Esophagus squamous epithelium (tissue), 5 donors: ENCODE measurements around the gene EPB41L5. TPM values are rescaled to one million over a fixed set of nuclear protein-coding genes. Genes with fewer than 3 reads are reported as not detected.

ENCODE experiments used
- DNase-seq: peaks from one replicate; lab custom pipeline; 2025; lab: John Stamatoyannopoulos, UW
- H3K27ac ChIP-seq, 4 donors: fragments of 200-600 bp; sonication (generic); one replicate each; pipeline ENCODE4 v1.5.1; 2016 to 2019; ENCODE audit warnings: mild to moderate bottlenecking in 1 of 4
- H3K27me3 ChIP-seq, 4 donors: fragments of 200-600 bp; sonication (generic); 1 replicate in 3 of 4; 2 replicates in 1 of 4; pipeline versions ENCODE4 v1.5.1 to v1.6.0; 2017 to 2021; ENCODE audit warnings: antibody characterized with exemption in 1 of 4
- H3K36me3 ChIP-seq, 3 donors: fragments of 200-600 bp; sonication (generic); one replicate each; pipeline ENCODE4 v1.5.1; 2016 to 2019
- H3K4me1 ChIP-seq, 3 donors: fragments of 200-600 bp; sonication (generic); one replicate each; pipeline ENCODE4 v1.5.1; 2017 to 2019
- H3K4me3 ChIP-seq, 4 donors: fragments of 200-600 bp; sonication (generic); 1 replicate in 3 of 4; 2 replicates in 1 of 4; pipeline ENCODE4 v1.5.1; 2016 to 2019; ENCODE audit warnings: mild to moderate bottlenecking in 2 of 4, moderate library complexity in 1 of 4
- H3K9me3 ChIP-seq, 3 donors: fragments of 200-600 bp; sonication (generic); one replicate each; pipeline ENCODE4 v1.5.1; 2016 to 2019
- CTCF ChIP-seq, 6 experiments: fragments of 450-650 bp in 4 of 6; fragments of 200-600 bp in 2 of 6; sonication (generic) in 2 of 6; IDR thresholded peaks; one replicate each; pipeline ENCODE4 v1.5.1; 2016 to 2019; ENCODE audit warnings: antibody characterized with exemption in 6 of 6, mild to moderate bottlenecking in 4 of 6, moderate library complexity in 4 of 6
- POLR2A ChIP-seq, 4 donors: fragments of 450-650 bp; IDR thresholded peaks; one replicate each; pipeline ENCODE4 v1.6.1; 2017; ENCODE audit warnings: antibody characterized with exemption in 4 of 4, mild to moderate bottlenecking in 4 of 4, moderate library complexity in 3 of 4
- WGBS, 2 donors: methylation state at CpG; one replicate each; pipeline ENCODE4 v1.1.5; 2018; 5-methylcytosine and 5-hydroxymethylcytosine counted together
- intact Hi-C: fragments of 100-400 bp; cut with DNase I; formaldehyde crosslinking; loops from one replicate; pipeline ENCODE4 v1.15.0; 2022
- total RNA-seq, 4 donors: library from RNA; depleted of rRNA; stranded (reverse); fragments of >200 nt; gene quantifications; one replicate each; pipeline ENCODE4 v1.1.0, GENCODE V29; 2016
- donor health status: DM: yes; HTN: yes; CAD: no.

EPB41L5 gene
- total RNA-seq, 4 donors from 2014 or later, result 12.2 to 26.3 (median 19.4) TPM

DNA sequence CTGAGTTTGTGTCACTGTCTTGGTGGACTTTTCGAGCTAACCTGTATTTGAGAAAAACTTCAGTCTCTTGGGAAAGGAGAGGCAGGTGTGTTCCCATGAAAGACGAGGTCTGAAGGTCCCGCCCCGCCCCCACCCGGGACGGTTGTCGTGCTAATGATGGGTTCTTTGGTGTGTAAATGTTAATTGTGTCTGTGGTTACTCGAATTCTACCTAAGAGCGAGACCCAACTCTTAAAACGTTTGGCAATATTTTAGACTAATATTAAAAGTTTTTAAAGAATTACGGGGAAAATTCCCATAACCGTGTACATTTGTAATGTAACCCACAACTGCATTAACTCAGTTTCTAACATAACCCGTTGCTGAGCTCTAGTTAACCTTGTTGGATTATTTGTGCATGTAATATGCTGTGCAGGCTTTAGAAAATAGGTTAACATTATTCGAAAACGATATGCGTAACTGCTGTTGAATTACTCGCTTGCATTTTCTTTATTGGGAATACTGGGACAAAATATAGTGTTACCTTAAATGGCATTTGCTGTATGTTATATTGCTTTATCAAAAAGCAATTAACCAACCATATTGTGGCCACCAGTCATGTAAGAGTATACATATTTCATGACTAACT, 833 bp downstream of the EPB41L5 start:
- no peaks in the 10 kb centered on the region for H3K36me3 ChIP-seq
- WGBS, 2 donors, result 21 to 22% methylated on average over 17 of the region's 17 CpGs
- no peaks in the 10 kb centered on the region for H3K9me3 ChIP-seq

GRCh38 chr2:120014226-120014980, 1.5 kb downstream of the EPB41L5 start:
- no peak for DNase-seq
- intact Hi-C loops, result no loop called here
- TF ChIP-seq CTCF (IDR thresholded peaks at IDR 0.05) (no peak), POLR2A (IDR thresholded peaks at IDR 0.05) (no peak)
- Histone ChIP-seq H3K27me3 (no peaks in the 10 kb centered on the region), H3K27ac (no peak overlapping the region), H3K4me1 (peaks cover 0 to 34% (median 8%) of the 10 kb centered on the region in 3 donors), H3K9me3 (no peaks in the 10 kb centered on the region), H3K36me3 (no peaks in the 10 kb centered on the region), H3K4me3 (peak overlapping the region; percentile 81 to 87 (median 83))
- WGBS, 2 donors, result 64 to 80% methylated on average over 8 of the region's 8 CpGs

More for the DNA sequence above, 833 bp downstream of the EPB41L5 start:
- Histone ChIP-seq H3K4me3 (peak overlapping the region; percentile 81 to 87 (median 83)), H3K27me3 (no peaks in the 10 kb centered on the region), H3K27ac (peak overlapping the region; percentile 81 to 92 (median 90)), H3K4me1 (peaks cover 0 to 34% (median 8%) of the 10 kb centered on the region in 3 donors)
- intact Hi-C loops, result no loop called here
- DNase-seq, result no peak
- no peak for TF ChIP-seq POLR2A (IDR thresholded peaks at IDR 0.05)
- TF ChIP-seq CTCF (IDR thresholded peaks at IDR 0.05), result no peak

GRCh38 chr2:120016800-120017199, 3.9 kb downstream of the EPB41L5 start:
- Histone ChIP-seq H3K27me3 (no peaks in the 10 kb centered on the region), H3K4me1 (peaks cover 0 to 32% (median 8%) of the 10 kb centered on the region in 3 donors), H3K27ac (no peak overlapping the region), H3K9me3 (no peaks in the 10 kb centered on the region), H3K4me3 (no peak overlapping the region), H3K36me3 (peaks cover 0 to 8% (median 0%) of the 10 kb centered on the region in 3 donors)
- 76 to 93% methylated on average over 3 of the region's 3 CpGs for WGBS, 2 donors
- TF ChIP-seq POLR2A (IDR thresholded peaks at IDR 0.05) (no peak), CTCF (IDR thresholded peaks at IDR 0.05) (no peak)
- DNase-seq, result no peak
- intact Hi-C loops, result no loop called here

DNA sequence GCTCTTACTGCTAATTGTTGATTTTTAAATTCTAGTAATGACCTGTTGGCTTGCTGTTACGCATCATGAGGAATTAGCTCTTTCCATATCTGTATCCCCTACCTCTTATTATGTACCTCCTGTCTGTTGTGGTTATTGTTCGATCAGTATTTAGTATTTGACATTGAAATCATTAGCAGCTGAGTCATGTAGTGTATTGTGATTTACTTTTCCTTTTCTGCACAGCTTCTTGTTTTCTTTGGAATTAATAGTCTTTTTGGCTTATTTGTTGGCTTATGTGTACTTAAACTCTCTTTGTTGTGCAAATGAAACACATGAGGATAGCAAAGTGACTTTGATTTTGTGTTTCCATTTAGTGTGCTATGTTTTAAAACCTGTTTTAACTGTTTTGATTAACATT, 4.3 kb downstream of the EPB41L5 start:
- TF ChIP-seq CTCF (IDR thresholded peaks at IDR 0.05) (no peak), POLR2A (IDR thresholded peaks at IDR 0.05) (no peak)
- H3K9me3 ChIP-seq, result no peaks in the 10 kb centered on the region
- H3K27ac ChIP-seq, result no peak overlapping the region
- H3K4me3 ChIP-seq, result no peak overlapping the region
- WGBS, 2 donors, result 59 to 70% methylated on average over 2 of the region's 2 CpGs
- intact Hi-C loops, result no loop called here
- peaks cover 0 to 28% (median 5%) of the 10 kb centered on the region in 3 donors for H3K4me1 ChIP-seq
- H3K27me3 ChIP-seq, result no peaks in the 10 kb centered on the region
- peaks cover 0 to 8% (median 0%) of the 10 kb centered on the region in 3 donors for H3K36me3 ChIP-seq
- DNase-seq, result no peak

- no peak for DNase-seq
- peaks cover 0 to 8% (median 0%) of the 10 kb centered on the region in 3 donors for H3K36me3 ChIP-seq
- no peak overlapping the region for H3K4me3 ChIP-seq
- TF ChIP-seq CTCF (IDR thresholded peaks at IDR 0.05) (no peak), POLR2A (IDR thresholded peaks at IDR 0.05) (no peak)
- intact Hi-C loops, result no loop called here
- H3K27me3 ChIP-seq, result no peaks in the 10 kb centered on the region
- no peak overlapping the region for H3K27ac ChIP-seq
- WGBS, 2 donors, result 94 to 95% methylated on average over 4 of the region's 4 CpGs
- peaks cover 0 to 22% (median 3%) of the 10 kb centered on the region in 3 donors for H3K4me1 ChIP-seq
- peaks cover 0 to 5% (median 0%) of the 10 kb centered on the region in 3 donors for H3K9me3 ChIP-seq
Measured at GRCh38 chr2:120018549-120018948, 5.7 kb downstream of the EPB41L5 start.
